ENCODE results near the gene ZNF507. TPM values are rescaled to one million over a fixed set of nuclear protein-coding genes. Genes with fewer than 3 reads are reported as not detected.

The ZNF507 gene
- total and polyA plus RNA-seq, 2 of the 8 experiments (the other 6 are each of a cell fraction or from before 2014, with no cell fraction given): 8.6 to 28.8 TPM

DNA sequence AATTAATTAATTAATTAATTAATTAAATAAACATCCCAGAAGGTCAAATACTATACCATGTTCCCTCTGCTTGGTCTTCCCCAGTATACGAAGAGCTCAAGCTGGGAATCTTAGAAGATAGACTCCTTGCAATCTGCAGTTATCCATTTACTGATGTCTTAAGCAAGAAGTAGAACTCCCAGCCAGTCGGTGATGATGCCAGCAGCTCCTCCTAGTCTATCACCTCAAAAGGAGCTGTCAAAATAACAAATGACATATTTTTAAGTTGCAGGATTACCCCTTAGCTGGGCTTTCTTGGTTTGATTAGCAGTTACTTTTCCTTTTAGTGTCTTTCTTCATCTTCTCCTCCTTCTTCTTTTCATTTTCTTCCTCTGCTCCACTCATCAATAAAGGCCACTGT lies 6.0 kb upstream of the ZNF507 start:
- Histone ChIP-seq H4K91ac (replicated peaks; ENCODE audit: insufficient read length, low read length) (no peak overlapping the region), H4K20me1 (replicated peaks in 1 of 2; ENCODE audit: control insufficient read depth in 1 of 2, insufficient read depth in 2 of 2, low read length in 2 of 2) (no peaks in the 10 kb centered on the region), H3K56ac (replicated peaks; ENCODE audit: insufficient read length, low read depth, low read length) (no peak overlapping the region), H3K14ac (ENCODE audit: insufficient read length) (no peak overlapping the region), H3K9ac (replicated peaks in 1 of 4; ENCODE audit: extremely low read depth in 1 of 4, low read depth in 3 of 4, low read length in 3 of 4) (no peak overlapping the region), H3K23ac (ENCODE audit: insufficient read length) (no peak overlapping the region), H3K4me1 (replicated peaks in 1 of 4; ENCODE audit: control insufficient read depth in 3 of 4, insufficient read depth in 4 of 4, low read length in 3 of 4) (no peaks in the 10 kb centered on the region), H2BK120ac (replicated peaks; ENCODE audit: low read depth, low read length) (no peak overlapping the region), H3K36me3 (ENCODE audit: control insufficient read depth in 2 of 4, insufficient read depth in 4 of 4, low read length in 3 of 4) (no peaks in the 10 kb centered on the region), H2AFZ (ENCODE audit: low read length) (no peak overlapping the region), H2BK20ac (ENCODE audit: low read length) (no peak overlapping the region), H3K9me3 (ENCODE audit: insufficient read depth in 2 of 2, low read depth in 1 of 2, low read length in 1 of 2) (no peaks in the 10 kb centered on the region), H2BK12ac (ENCODE audit: low read depth, low read length) (no peak overlapping the region), H3K27ac (ENCODE audit: low read depth, low read length) (no peak overlapping the region), H3K79me2 (ENCODE audit: control insufficient read depth in 1 of 2, insufficient read depth in 2 of 2, low read length in 2 of 2) (no peaks in the 10 kb centered on the region), H2BK5ac (ENCODE audit: low read depth, low read length) (no peak overlapping the region), H3K23me2 (ENCODE audit: low read depth, low read length) (no peaks in the 10 kb centered on the region), H3K79me1 (ENCODE audit: low read depth, low read length) (no peaks in the 10 kb centered on the region), H3K27me3 (replicated peaks in 1 of 4; ENCODE audit: control insufficient read depth in 3 of 4, extremely low read depth in 1 of 4, insufficient read depth in 3 of 4, low read length in 3 of 4) (no peaks in the 10 kb centered on the region), H4K8ac (ENCODE audit: extremely low read depth, insufficient read depth, low read length) (no peak overlapping the region), H2AK5ac (ENCODE audit: low read depth, low read length) (no peak overlapping the region), H3K4ac (replicated peaks; ENCODE audit: insufficient read length, low read depth, low read length) (no peak overlapping the region), H3K4me3 (ENCODE audit: extremely low read depth in 1 of 4, insufficient read depth in 2 of 4, low read depth in 3 of 4, low read length in 4 of 4) (no peak overlapping the region), H4K5ac (ENCODE audit: insufficient read length, low read depth, low read length) (no peak overlapping the region), H3K18ac (ENCODE audit: extremely low read depth, low read length) (no peak overlapping the region), H3K4me2 (ENCODE audit: insufficient read depth in 1 of 2, low read depth in 2 of 2, low read length in 2 of 2) (no peak overlapping the region), H2BK15ac (ENCODE audit: low read length) (no peak overlapping the region)
- no peak for DNase-seq (ENCODE audit: low read depth in 1 of 2, low spot score in 2 of 2)
- TF ChIP-seq HDAC2 (IDR thresholded peaks at IDR 0.05; ENCODE audit: borderline replicate concordance in 1 of 2, low read depth in 2 of 2, low read length in 2 of 2) (no peak), CEBPB (IDR thresholded peaks at IDR 0.05; ENCODE audit: low read depth, low read length) (no peak), SAP30 (IDR thresholded peaks at IDR 0.05; ENCODE audit: insufficient read depth, insufficient replicate concordance, low read length) (no peak), ASH2L (IDR thresholded peaks at IDR 0.05; ENCODE audit: low read length) (no peak), KDM5A (IDR thresholded peaks at IDR 0.05; ENCODE audit: low read length) (no peak), ATF3 (IDR thresholded peaks at IDR 0.05; ENCODE audit: insufficient read depth, low read depth, low read length) (no peak), CBX8 (IDR thresholded peaks at IDR 0.05; ENCODE audit: borderline replicate concordance, low read depth, low read length) (no peak), POLR2AphosphoS5 (IDR thresholded peaks at IDR 0.05; ENCODE audit: low read depth, low read length) (no peak), EZH2 (IDR thresholded peaks at IDR 0.05; ENCODE audit: low read depth, low read length, severe bottlenecking) (no peak), TAF7 (optimal IDR thresholded peaks at IDR 0.05; ENCODE audit: borderline replicate concordance, low read depth, low read length) (no peak), FOSL1 (IDR thresholded peaks at IDR 0.05; ENCODE audit: insufficient read depth, low read depth, low read length) (no peak), BRCA1 (IDR thresholded peaks at IDR 0.05; ENCODE audit: low read depth, low read length) (no peak), SIX5 (IDR thresholded peaks at IDR 0.05; ENCODE audit: low read depth, low read length) (no peak), SP1 (IDR thresholded peaks at IDR 0.05; ENCODE audit: low read depth, low read length) (no peak)
- POLR2A ChIA-PET (ENCODE audit: partially characterized antibody): interaction anchor here (0.9 to 1.3 kb wide), 3 partner anchors 10 to 920 kb away, joined by 3 read pairs; no protein-coding TSS in a partner anchor
- CTCF ChIA-PET (ENCODE audit: partially characterized antibody): interaction anchor here (0.6 to 5.9 kb wide), 22 partner anchors 9 to 580 kb away, joined by 3 to 31 read pairs (median 4); no protein-coding TSS in a partner anchor
- 86% methylated on average over 2 of the region's 2 CpGs; no CpG with 5 or more reads in 1 of the 2 experiments for WGBS, 2 experiments (ENCODE audit: extremely low coverage in 1 of 2, insufficient coverage in 1 of 2, insufficient read length in 1 of 2, insufficient replicate concordance in 2 of 2, low coverage in 1 of 2, low lambda C conversion rate in 2 of 2, missing lambda C conversion rate in 1 of 2)
- FAIRE-seq: no peak
